ENCODE results near the gene CCDC88C.

CCDC88C gene

GRCh38 chr14:91397965-91398591, 19.5 kb downstream of the CCDC88C start:
- no peak for TF ChIP-seq CTCF (IDR thresholded peaks at IDR 0.05; ENCODE audit: low read depth, low read length, missing control alignments)
- no peak for DNase-seq (ENCODE audit: low read depth)
- no peak overlapping the region for H3K4me3 ChIP-seq (ENCODE audit: low read depth, low read length)
- in situ Hi-C loops (cut with HindIII; ENCODE audit: low sequenced_read_pairs): loop anchor here (5.0 kb wide), 1 partner anchor 71 kb away; no protein-coding TSS in a partner anchor

- in situ Hi-C loops (cut with HindIII; ENCODE audit: low sequenced_read_pairs): loop anchor here (5.0 kb wide), 1 partner anchor 70 kb away; no protein-coding TSS in a partner anchor
- no peak for DNase-seq (ENCODE audit: low read depth)
- no peak for TF ChIP-seq CTCF (IDR thresholded peaks at IDR 0.05; ENCODE audit: low read depth, low read length, missing control alignments)
- no peak overlapping the region for H3K4me3 ChIP-seq (ENCODE audit: low read depth, low read length)
Observed at GRCh38 chr14:91396959-91397815, 20.4 kb downstream of the CCDC88C start.

- in situ Hi-C loops (cut with HindIII; ENCODE audit: low sequenced_read_pairs): loop anchor here (5.0 kb wide), 1 partner anchor 69 kb away; no protein-coding TSS in a partner anchor
- no peak overlapping the region for H3K4me3 ChIP-seq (ENCODE audit: low read depth, low read length)
- DNase-seq (ENCODE audit: low read depth): no peak
- no peak for TF ChIP-seq CTCF (IDR thresholded peaks at IDR 0.05; ENCODE audit: low read depth, low read length, missing control alignments)
Observed at GRCh38 chr14:91396013-91396660, 21.5 kb downstream of the CCDC88C start.

GRCh38 chr14:91395466-91395865, 22.2 kb downstream of the CCDC88C start:
- in situ Hi-C loops (cut with HindIII; ENCODE audit: low sequenced_read_pairs): loop anchor here (5.0 kb wide), 1 partner anchor 68 kb away; no protein-coding TSS in a partner anchor
- no peak overlapping the region for H3K4me3 ChIP-seq (ENCODE audit: low read depth, low read length)
- TF ChIP-seq CTCF (IDR thresholded peaks at IDR 0.05; ENCODE audit: low read depth, low read length, missing control alignments): no peak

GRCh38 chr14:91394105-91395081, 23.2 kb downstream of the CCDC88C start:
- H3K4me3 ChIP-seq (ENCODE audit: low read depth, low read length): no peak overlapping the region
- no peak for DNase-seq (ENCODE audit: low read depth)
- in situ Hi-C loops (cut with HindIII; ENCODE audit: low sequenced_read_pairs): loop anchor here (5.0 kb wide), 2 partner anchors 67 to 68 kb away; no protein-coding TSS in a partner anchor
- TF ChIP-seq CTCF (IDR thresholded peaks at IDR 0.05; ENCODE audit: low read depth, low read length, missing control alignments): no peak

More at GRCh38 chr14:91395466-91395865, 22.2 kb downstream of the CCDC88C start:
- no peak for DNase-seq (ENCODE audit: low read depth)
